ENCODE results near the gene RPA1.

RPA1 gene

DNA sequence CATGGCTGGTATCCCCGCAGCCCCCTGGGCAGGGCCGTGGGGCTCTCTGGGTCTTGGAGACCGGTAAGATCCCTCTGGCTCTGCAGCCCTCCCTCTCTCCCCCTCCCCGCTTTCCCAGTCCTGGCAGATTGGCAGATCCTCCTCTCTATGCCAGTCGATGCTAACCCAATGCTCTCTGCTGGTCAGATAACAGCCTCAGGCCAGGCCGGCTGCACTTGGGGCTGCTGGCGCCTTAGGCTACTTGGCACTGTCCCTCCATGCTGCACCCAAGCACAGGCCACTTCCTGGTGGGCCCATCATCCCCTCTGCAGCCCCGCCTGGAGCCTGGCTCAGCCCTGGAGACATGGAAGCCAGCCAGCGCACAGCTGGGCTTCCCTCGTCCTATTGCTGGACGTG, 113.6 kb downstream of the RPA1 start:
- DNase-seq, result no peak

GRCh38 chr17:1945621-1946020, 115.8 kb downstream of the RPA1 start:
- no peak for DNase-seq

GRCh38 chr17:1946021-1946932, 116.5 kb downstream of the RPA1 start:
- DNase-seq, result no peak

GRCh38 chr17:1947229-1947742, 117.5 kb downstream of the RPA1 start:
- no peak for DNase-seq

- DNase-seq, result no peak
Observed at GRCh38 chr17:1947743-1948516, 118.1 kb downstream of the RPA1 start.

DNA sequence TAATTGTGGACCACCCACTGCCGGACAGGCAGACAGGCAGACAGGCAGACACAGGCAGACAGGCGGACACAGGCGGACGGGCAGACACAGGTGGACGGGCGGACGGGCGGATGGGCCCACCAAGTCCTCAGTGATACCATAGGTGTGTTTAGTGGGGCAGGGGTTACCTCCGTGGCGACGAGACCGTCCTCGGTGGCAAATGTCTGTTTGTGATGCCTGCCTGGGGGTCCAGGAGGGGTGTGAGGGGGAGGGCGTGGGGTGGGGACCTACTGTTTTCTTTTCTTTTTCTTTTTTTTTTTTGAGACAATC, 118.7 kb downstream of the RPA1 start:
- DNase-seq, result no peak
